SIG-M5 treated with dmso at 0.1 percent for 504 hours (cell line): ENCODE results near the gene GADL1.

Source experiments
- DNase-seq: peaks from one replicate; lab custom pipeline; 2025; ENCODE audit not compliant: unreplicated experiment; lab: John Stamatoyannopoulos, UW

The GADL1 gene

DNA sequence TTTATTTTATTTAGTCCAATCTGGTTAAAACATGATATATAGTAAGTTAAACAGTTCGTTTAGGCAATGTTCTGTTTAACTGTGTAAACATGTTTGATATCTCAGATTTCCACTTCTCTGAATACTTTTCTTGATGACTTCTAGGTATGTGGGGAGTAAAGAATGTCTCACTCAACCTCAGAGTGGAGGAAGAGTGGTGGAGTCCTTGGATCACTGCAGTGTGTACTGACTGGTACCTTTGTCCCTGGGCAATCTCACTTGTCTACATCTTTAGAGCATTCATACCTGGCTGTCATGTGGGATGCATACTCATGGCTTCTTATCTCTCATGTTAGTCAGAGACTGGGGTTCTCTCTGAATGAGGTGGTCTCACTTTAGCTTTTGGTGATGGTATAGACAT is 15.6 kb downstream of the GADL1 start:
- DNase-seq = no peak

DNA sequence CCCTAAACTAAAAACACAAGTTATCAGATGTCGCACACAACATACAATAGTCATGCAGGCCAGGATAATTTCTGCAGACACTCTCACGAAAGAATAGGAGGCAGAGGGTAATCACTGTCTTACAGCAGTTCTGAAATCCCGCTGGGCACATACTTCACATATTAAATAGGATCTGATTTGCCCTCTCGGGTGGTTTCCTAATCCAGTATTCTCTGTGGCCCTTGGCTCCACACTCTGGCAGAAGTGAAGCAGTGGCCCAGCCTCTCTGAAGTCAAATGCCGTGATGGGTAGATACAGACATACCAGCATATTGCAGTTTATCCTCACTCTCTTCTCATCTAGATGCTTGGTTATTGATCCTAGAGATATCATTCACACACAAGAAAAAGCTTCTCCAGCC is 19.0 kb downstream of the GADL1 start:
- no peak for DNase-seq

DNA sequence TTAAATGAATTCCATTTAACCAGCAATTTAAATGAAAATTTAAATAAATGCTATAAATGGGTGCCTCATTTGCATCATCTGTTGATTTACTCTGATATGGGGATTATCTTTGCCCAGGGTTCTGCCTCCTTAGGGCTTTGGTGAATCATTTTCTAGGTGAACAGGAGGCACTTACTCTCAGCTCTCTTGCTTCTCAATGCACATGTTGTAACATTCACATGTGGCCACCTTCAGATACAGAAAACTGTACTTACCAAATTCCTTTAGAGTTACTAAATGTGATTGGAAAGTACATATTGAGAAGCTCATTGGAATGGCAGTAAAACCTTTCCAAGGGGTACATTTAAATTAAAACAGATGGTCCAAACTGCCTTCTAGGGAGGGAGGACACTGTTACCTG is 20.8 kb downstream of the GADL1 start:
- no peak for DNase-seq

DNA sequence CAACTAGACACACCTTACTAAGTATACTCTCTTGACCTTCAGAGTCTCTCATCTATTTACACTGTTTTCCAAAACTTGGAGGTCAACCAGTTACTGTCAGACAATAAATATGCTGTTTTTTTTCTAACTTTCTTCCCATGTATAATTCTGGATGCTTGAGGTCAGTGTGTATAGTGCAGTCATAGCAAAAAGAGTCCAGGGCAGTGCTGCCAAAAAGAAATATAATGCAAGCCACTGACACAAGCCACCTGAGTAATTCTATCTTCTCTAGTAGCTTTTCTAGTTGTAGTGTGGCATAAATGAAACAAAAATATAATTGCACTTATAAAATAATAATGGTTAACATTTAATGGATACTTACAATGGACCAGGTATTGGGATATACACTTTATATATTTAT is 21.6 kb downstream of the GADL1 start:
- no peak for DNase-seq

DNA sequence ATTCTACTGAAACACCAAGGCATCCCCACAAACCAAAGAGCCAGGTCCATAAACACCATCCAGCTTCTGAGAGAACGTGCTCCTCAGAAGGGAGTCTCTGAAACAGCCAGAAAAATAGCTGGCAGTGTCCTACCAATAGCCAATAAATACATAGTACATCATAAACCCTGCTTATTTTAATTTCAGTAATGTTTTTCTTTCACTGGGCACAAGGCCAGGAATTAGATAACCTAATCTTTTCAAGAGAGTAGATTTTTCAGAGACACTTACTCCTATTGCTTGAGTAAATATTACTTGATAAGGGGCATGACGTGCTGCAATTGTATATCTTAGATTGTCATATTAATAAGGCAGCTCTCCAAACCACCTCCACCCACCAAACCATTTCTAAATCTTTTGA is 22.7 kb downstream of the GADL1 start:
- no peak for DNase-seq

DNA sequence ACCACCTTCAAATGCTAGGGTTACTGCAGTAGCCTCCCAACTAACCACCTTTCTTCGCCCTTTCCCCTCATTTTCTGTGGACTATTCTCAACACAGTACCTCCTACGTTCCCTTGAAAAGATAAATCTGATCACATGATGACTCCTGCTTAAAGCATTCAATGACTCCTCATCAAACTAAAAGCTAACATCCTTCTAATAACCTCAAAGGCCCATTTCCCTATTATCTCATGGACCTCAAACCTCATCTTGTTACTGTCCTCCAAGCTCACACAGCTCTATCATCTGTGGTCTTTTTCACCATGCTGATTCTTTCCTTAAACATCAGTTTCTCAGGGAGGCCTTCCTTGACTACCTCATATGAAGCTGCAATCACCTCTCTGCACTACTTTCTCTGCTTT is 29.6 kb downstream of the GADL1 start:
- no peak for DNase-seq

DNA sequence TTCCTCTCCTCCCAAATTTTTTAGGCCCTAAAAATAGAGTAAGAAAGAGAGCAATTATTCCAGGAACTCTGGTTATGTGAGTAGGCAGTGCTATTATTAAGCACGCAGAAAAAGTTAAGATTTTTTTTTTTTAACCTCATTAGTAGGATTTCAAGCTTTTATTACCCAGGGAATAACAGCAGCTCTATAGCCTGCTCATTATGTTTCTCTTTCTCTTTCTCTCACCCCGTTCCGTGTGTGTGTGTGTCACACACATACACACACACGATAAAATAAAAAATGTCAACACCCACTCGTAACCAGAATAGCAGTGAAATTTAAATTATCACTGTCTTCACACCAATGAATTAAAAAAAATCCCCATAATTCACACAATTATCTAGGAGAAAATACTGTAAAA is 30.3 kb downstream of the GADL1 start:
- no peak for DNase-seq

DNA sequence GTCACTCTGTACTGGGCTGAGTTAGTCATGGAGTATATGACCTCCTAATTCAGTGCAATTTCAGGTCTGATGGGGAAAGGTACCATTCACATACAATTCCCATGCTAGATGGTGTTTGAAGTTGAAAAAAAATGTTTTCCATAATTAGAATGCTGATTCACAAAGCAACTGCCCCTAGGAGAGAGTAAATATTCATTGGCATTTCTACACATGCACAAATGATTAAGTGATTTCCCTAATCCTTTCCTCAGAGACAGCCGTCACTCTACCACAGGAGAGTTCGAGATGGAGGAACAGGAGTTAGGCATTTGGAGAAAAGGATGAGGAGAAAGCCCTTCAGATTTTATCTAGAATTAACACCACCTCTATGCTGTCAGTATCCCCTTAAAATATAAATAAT is 32.5 kb downstream of the GADL1 start:
- no peak for DNase-seq

DNA sequence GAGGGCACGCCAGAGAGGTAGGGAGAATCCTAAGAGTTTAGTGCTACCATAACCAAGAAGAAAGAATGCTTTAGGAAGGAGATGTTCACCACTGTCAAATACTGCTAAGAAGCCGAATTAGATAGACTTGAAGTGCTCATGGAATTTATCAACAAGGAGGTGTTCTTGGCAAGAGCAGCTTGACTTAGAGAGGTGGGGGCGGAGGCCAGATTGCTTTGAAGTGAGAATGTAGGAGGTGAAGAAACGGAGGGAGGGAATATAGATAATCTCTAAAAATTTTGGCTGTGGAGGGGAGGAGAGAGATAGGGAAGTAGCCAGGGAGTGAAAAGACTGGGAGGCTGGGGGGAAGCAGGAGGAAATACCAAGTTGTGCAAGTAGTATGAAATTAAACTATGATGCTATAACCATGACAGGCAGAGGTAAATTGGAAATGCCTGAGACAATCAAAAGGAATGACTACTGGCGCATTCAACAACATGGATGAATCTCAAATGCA is 35.5 kb downstream of the GADL1 start:
- no peak for DNase-seq

DNA sequence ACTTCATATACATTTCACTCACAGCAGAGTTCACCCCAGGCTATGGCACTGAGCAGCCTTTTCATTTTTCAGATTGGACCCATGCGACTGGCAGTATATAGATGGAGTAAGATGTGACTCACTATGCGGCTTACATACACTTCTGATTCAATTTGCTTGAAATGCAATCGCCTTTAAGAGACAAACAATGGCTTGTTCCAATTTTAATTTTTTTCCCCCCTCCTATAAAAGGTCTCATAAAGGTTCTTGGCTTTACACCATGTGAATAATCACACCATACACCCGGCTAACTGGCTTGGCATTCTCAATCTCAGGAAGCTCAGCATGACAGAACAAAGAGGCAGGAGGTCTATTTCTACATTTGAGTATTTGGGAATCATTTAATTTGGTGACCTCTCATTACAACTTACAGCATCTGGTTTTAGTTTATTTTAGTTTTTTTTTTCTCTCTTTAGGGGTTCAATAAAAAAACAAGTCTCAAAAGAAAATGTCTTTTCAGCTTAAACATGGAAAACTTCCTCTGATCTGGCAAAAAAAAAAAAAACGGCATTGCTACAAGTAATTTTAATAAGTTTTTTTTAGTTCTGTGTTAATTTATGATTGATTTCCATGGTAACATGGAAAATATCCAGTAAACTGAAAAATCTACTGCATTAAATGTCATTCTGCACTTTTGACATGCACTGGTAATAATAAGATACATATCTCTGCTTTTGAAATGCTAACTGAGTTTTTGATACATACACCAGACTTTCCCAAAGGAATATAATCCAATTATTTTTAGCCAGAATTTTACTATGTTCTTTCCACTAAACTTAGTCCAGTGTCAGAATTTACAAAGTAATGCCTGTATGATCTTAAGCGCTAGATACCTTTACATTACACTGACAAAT is 38.8 kb downstream of the GADL1 start:
- no peak for DNase-seq

DNA sequence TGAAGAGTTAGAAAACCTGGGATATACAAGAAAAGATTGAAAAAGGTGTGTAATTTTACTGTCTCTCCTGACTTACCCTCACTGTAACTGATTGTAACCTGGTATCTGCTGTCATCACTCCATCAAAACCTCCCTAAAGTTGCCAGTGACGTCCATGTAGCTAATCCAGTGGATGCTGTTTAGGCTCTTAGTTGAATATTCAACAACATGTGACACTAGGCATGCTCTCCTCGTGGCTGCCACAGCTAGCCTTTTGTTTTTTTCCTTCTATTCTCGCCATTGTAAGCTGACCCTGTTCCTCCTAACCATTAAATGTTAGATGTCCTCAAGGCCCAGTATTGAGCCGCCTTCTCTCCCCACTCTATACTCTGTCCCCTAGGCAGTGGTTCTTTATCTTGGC is 41.6 kb downstream of the GADL1 start:
- DNase-seq = no peak

DNA sequence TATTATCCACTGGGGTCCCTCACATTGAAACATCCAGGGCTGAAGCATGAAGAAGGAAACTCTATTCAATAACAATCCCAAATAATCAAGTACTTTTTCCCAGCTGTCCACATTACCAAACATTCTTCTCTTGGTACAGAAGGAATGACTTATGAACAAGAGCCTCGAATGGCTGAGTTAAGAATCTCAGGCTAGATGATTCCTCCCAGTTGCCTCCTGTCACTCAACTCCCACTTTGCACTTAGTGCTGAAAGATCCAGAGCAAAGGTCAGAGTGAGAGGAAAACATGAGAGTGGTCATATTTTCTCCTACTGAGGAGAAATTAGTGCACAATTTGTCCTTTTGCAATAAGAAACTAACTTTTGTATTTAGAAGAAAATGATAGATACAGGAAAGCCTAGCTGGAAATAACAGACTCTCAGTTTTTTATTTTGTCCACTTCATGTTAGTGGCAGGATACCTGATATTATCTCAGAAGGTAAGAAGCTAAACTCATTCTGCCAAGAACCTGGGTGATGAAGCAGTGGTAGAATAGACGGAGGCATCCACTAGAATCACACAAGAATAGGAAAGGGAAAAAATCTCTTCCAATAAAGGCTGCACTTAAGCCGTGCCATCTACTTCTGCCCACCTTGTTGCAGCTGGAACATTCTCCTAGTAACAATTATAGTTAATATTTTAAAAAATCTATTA is 46.2 kb downstream of the GADL1 start:
- DNase-seq = no peak

DNA sequence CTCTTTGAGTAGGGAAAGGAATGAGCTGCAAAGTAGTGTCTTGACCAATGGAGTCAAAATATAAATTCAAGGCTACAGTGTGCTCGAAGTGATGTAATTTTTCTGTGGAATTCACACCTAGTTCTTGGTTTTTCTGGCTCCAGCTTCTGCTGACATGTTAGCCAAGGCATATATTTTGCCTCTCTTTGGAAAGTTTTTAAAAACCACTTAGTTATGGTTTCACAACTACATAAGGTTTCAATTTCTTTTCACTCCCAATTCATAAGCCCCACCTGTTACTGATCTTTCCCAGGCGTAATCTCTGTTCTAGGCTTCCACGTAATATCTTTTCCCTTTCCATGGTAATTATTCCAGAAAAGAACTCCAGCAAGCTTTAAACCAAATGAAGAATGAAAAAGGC is 46.9 kb downstream of the GADL1 start:
- DNase-seq = no peak

DNA sequence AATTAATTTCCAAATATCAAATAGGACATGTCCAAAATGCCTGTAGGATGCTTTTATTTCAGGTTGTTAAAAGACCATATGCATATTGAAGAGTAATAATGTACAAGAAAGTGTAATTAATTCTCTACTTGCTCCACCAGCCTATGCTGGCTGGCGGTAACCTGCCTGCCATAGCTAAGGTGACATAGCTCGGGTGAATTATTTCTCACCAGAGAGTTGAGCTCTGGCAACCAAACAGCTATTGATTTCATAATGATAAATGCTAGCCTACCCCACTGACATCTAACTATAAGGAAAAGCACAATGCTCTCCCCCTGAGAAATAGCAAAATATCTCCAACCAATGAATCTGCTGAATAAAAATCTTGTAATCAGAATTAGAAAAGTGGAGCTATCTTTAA is 48.9 kb downstream of the GADL1 start:
- DNase-seq = no peak

DNA sequence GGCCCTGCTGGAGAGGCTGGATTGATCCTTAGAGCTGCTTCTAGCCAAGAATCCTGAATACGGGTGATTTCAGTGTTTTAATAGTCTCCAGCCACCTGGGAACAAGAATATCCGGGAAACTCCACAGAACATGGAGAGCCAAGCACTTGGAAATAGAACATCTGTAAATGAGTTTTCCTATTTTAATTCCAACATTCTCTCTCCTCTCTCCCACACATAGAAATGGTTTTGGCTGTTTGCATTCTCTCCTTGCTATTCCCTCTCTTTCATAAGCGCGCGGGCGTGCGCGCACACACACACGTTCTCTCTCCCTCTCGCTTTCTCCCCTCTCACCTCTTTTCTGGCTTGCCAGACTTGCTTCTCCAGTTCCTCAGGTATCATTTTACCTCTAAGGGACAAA is 50.6 kb downstream of the GADL1 start:
- DNase-seq = no peak

DNA sequence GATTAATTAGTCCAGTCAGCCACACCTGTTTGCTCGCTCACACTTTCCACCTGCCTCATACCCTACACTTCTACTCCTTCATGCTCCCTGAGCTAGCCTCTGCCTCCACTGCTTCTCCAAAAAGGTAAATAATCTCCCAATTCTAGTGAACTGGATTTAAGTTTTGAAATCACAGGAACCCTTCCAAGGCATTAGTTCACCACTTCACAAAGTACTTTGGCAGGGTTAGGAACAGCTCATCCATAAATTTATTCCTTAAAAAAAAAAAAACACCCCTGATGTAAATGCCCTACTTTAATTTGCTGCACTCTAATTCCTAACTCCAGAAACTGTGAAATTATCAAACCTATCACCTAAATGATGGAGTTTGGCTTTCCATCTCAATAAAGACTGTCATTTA is 58.3 kb downstream of the GADL1 start:
- DNase-seq = no peak

DNA sequence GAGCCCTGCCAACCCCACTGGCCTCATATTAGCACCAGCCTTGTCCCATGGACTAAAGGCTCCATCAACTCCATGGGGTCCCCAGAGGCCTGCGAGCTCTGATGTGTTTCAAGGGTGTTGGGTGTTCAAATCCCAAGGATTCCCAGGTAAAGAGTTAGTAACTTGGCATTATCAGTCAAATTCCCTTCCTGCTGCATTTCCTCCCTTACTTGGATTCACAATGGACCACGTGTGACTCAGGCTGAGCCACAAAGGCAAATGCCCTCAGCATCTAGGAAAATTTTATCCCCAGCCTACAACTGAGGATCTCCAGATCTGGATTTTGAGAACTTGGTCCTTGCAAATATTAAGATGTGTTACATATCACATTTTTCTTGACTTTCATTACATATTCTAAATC is 58.8 kb downstream of the GADL1 start:
- no peak for DNase-seq

DNA sequence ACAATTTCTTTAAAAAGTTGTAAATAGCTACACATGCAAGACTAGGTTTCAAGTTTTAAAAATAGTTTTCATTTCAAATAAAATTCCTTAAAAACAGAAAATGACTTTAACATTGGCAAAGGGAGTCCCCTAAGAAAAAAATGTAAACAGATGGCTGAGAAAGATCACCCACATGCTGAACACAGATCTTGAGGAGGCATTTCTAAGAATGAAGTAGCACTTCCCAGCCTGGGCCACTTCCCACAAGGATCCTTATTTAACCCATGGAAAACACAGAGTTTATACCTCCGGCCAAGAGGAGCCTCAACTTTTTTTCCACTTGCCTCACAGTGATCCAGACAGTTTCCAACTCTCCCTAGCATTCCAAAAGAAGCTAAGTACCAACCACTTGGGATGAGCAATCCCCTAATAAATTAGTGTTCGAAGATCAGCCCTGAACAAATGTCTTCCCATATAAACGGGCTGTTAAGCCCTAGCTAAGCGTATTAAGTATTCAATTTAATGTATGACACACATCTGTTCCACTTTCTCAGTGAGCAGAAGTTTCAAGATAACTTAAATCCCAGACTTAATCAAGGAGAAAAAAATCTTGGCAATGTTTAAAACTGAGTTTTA is 61.4 kb downstream of the GADL1 start:
- no peak for DNase-seq

DNA sequence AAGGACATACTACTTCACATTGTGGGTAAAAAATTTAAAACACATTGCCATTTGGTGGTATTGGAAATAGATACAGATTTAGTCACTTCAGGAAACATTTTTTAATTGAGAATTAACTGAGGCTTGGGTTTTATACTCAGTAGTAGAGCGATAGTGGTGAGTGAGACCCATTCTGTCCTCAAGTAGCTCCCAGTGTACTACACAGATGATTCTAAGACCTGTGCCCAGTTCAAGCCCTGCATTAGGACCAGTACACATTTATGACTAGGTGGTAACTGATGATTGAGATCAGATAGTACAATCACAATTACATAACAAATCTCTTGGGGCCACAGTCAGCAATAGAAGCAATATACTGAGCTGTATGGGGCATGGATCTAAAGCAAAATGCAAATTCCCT is 67.4 kb downstream of the GADL1 start:
- no peak for DNase-seq

DNA sequence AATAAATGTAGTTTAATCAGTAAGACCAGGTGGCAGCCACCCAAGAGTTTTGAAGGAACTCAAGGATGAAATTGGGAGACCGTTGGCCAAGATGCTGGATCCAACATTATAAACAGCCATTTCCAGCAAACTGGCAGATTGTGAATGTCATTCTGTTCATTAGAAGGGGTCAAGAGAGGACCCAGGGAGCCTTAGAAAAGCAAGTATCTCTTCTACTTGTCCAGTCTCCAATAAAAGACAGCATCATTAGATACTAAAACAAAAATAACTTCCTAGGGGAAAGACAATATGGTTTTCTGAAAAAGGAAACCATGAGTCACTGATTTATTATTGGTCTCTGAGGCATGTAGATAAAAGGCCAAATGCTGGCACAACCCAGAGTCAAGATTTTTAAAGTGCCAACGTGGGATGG is 67.9 kb downstream of the GADL1 start:
- DNase-seq = no peak

DNA sequence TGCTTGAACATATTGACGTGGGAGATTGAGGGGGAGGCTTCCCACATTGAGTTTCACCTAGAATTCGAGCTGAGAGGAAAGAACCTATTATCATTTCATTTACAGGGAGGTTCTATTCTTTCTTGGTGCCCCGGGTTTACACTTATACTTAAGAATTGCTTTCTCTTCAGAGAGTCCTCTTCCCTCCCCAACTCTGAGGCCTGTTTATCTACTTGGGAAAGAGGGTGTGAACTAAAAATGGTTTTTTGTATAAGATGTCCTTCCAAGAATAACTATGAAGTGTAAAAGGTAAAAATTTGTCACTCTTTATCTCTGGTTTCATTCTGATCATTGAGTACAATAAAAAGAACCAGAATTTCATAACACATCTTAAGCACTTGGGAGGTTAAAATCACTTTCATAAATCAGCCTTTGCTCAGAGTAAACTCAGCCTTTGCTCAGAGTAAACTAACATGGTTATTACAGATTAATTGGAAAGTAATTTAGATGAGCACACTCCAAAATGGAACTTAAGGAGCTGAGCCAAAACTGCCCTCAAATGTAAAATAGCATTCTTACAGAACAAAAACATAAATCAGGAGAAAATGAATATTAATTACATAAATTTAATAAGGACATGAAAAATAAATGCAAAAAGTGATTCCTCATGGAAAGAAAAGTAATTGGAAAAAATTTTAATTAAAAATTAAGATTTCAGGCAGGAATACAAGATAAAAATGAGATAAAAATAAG is 75.2 kb downstream of the GADL1 start:
- no peak for DNase-seq
